Measurements from ENCODE around the gene ANXA11. TPM values are rescaled to one million over a fixed set of nuclear protein-coding genes. Genes with fewer than 3 reads are reported as not detected.

The ANXA11 gene
- total and polyA plus RNA-seq, 2 experiments from 2014 or later: 92.8 to 168 TPM

DNA sequence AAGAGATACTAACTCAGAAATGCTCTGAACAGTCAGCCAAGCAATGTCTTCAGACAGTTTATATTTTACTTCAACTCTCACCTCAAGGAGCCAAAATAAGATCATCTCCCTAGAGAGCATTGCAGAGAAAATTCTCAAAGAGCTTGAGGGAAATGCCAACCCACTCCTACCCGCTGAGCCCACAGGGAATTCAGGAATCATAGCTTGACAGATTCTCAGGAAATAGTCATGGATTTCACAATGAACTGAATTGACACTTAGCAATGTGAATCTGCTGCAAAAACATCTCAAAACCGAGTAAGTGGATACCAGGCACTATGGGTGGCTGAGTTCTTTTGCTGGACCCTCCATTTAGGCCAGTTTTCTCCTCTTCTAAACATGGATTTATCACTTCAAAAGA is 82.6 kb downstream of the ANXA11 start:
- whole genome bisulfite sequencing (ENCODE audit: low lambda C conversion rate, missing lambda C conversion rate): 84% methylated on average over 2 of the region's 2 CpGs
- Histone ChIP-seq H3K4me1 (ENCODE audit: insufficient read depth) (no peaks in the 10 kb centered on the region), H3K36me3 (replicated peaks; ENCODE audit: insufficient read depth, low read depth) (no peaks in the 10 kb centered on the region), H3K27ac (no peak overlapping the region), H3K27me3 (no peaks in the 10 kb centered on the region), H3K9me2 (replicated peaks; ENCODE audit: insufficient read depth) (no peaks in the 10 kb centered on the region), H3K4me2 (no peak overlapping the region), H3K4me3 (no peak overlapping the region), H3K79me2 (no peaks in the 10 kb centered on the region), H3K9me3 (ENCODE audit: low read depth) (no peaks in the 10 kb centered on the region), H4K20me1 (ENCODE audit: insufficient read depth, poor library complexity, severe bottlenecking) (no peaks in the 10 kb centered on the region), H2AFZ (no peak overlapping the region)
- TF ChIP-seq EZH2phosphoT487 (IDR thresholded peaks at IDR 0.05; ENCODE audit: low read depth, severe bottlenecking, unreplicated experiment): no peak
- TF ChIP-seq, protein P1, sequence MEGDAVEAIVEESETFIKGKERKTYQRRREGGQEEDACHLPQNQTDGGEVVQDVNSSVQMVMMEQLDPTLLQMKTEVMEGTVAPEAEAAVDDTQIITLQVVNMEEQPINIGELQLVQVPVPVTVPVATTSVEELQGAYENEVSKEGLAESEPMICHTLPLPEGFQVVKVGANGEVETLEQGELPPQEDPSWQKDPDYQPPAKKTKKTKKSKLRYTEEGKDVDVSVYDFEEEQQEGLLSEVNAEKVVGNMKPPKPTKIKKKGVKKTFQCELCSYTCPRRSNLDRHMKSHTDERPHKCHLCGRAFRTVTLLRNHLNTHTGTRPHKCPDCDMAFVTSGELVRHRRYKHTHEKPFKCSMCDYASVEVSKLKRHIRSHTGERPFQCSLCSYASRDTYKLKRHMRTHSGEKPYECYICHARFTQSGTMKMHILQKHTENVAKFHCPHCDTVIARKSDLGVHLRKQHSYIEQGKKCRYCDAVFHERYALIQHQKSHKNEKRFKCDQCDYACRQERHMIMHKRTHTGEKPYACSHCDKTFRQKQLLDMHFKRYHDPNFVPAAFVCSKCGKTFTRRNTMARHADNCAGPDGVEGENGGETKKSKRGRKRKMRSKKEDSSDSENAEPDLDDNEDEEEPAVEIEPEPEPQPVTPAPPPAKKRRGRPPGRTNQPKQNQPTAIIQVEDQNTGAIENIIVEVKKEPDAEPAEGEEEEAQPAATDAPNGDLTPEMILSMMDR (IDR thresholded peaks at IDR 0.05; ENCODE audit: poor library complexity): no peak
- TF ChIP-seq EZH2 (IDR thresholded peaks at IDR 0.05; ENCODE audit: borderline replicate concordance): no peak
- DNase-seq (ENCODE audit: low spot score): no peak

DNA sequence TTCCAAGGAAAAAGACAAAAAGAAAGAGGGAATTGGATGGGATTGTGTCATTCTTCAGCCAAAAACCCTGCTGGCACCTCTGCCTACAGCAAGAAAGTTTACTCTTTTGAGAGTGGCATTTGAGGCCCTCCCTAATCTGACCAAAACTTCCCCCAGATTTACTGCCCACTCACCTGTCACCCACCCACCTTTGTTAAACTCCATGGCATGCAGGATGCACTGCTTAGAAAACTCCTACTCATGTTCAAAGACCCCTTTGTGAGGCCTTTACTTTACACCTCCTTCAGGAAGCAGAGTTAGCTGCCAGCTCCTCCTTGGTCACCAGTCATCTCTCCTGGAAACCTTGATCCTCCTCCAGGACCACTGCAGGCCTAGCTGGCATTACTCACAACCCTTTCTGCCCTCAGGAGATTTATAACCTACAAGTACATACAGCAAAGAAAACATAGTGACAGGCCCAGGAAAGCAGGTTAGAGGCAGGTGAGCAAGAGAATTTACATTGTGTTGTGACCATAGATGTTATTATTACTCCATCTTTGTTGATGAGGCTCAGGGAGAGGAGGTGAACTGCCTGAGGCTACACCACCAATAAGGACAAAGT is 83.1 kb downstream of the ANXA11 start:
- H2AFZ ChIP-seq: no peak overlapping the region
- no peaks in the 10 kb centered on the region for H3K9me2 ChIP-seq (replicated peaks; ENCODE audit: insufficient read depth)
- no peaks in the 10 kb centered on the region for H3K9me3 ChIP-seq (ENCODE audit: low read depth)
- H4K20me1 ChIP-seq (ENCODE audit: insufficient read depth, poor library complexity, severe bottlenecking): no peaks in the 10 kb centered on the region
- no peak overlapping the region for H3K27ac ChIP-seq
- no peak overlapping the region for H3K4me2 ChIP-seq
- H3K4me3 ChIP-seq: no peak overlapping the region
- DNase-seq (ENCODE audit: low spot score): no peak
- H3K27me3 ChIP-seq: no peaks in the 10 kb centered on the region
- TF ChIP-seq, protein P1 (IDR thresholded peaks at IDR 0.05; ENCODE audit: poor library complexity): no peak
- TF ChIP-seq EZH2 (IDR thresholded peaks at IDR 0.05; ENCODE audit: borderline replicate concordance) (no peak), EZH2phosphoT487 (IDR thresholded peaks at IDR 0.05; ENCODE audit: low read depth, severe bottlenecking, unreplicated experiment) (no peak)
- no peaks in the 10 kb centered on the region for H3K36me3 ChIP-seq (replicated peaks; ENCODE audit: insufficient read depth, low read depth)
- no peaks in the 10 kb centered on the region for H3K79me2 ChIP-seq
- H3K4me1 ChIP-seq (ENCODE audit: insufficient read depth): no peaks in the 10 kb centered on the region

DNA sequence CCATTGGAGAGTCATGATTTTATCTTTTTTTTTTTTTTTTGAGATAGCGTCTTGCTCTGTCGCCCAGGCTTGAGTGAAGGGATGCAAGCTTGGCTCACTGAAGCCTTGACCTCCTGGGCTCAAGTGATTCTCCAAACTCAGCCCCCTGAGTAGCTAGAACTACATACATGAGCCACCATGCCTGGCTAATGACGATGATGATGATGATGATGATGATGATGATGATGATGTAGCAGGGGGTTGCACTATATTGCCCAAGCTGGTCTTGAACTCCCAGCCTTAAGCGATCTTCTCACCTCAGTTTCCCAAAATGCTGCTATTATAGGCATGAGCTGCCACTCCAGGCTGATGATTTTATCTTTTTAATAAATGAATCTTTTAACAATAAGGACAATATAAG is 86.7 kb downstream of the ANXA11 start:
- no peak for TF ChIP-seq EZH2phosphoT487 (IDR thresholded peaks at IDR 0.05; ENCODE audit: low read depth, severe bottlenecking, unreplicated experiment)
- TF ChIP-seq EZH2 (IDR thresholded peaks at IDR 0.05; ENCODE audit: borderline replicate concordance): no peak
- TF ChIP-seq, protein P1 (IDR thresholded peaks at IDR 0.05; ENCODE audit: poor library complexity): no peak
- H3K4me2 ChIP-seq: no peak overlapping the region
- no peaks in the 10 kb centered on the region for H3K9me2 ChIP-seq (replicated peaks; ENCODE audit: insufficient read depth)
- no peaks in the 10 kb centered on the region for H3K36me3 ChIP-seq (replicated peaks; ENCODE audit: insufficient read depth, low read depth)
- WGBS (ENCODE audit: low lambda C conversion rate, missing lambda C conversion rate): 89% methylated on average over 4 of the region's 4 CpGs
- H3K79me2 ChIP-seq: no peaks in the 10 kb centered on the region
- no peaks in the 10 kb centered on the region for H4K20me1 ChIP-seq (ENCODE audit: insufficient read depth, poor library complexity, severe bottlenecking)
- no peak overlapping the region for H3K27ac ChIP-seq
- H3K4me1 ChIP-seq (ENCODE audit: insufficient read depth): no peaks in the 10 kb centered on the region
- no peaks in the 10 kb centered on the region for H3K27me3 ChIP-seq
- no peak for DNase-seq (ENCODE audit: low spot score)
- no peak overlapping the region for H2AFZ ChIP-seq
- H3K9me3 ChIP-seq (ENCODE audit: low read depth): no peaks in the 10 kb centered on the region
- no peak overlapping the region for H3K4me3 ChIP-seq

DNA sequence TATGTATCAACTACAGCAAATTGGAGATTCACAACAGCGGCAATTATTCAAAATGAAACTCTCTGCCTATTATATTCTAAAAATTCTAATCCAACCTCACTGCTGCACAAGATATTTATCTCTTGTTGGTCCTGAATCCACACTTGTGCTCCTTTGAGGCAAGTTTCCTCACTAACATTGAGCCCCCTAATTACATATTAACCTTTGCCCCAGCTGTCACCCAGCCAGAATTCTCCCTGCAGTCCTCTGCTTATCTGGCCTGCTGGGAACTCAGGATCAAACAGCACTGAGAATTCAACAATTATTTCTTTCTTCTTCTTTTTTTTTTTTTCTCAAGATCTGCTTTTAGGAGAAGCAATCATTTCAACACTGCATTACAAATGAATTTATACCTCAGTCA is 94.4 kb downstream of the ANXA11 start:
- Histone ChIP-seq H3K27me3 (no peaks in the 10 kb centered on the region), H3K9me2 (replicated peaks; ENCODE audit: insufficient read depth) (no peaks in the 10 kb centered on the region), H3K36me3 (replicated peaks; ENCODE audit: insufficient read depth, low read depth) (no peaks in the 10 kb centered on the region), H3K4me2 (no peak overlapping the region), H4K20me1 (ENCODE audit: insufficient read depth, poor library complexity, severe bottlenecking) (no peaks in the 10 kb centered on the region), H3K4me1 (ENCODE audit: insufficient read depth) (no peaks in the 10 kb centered on the region), H3K79me2 (no peaks in the 10 kb centered on the region), H3K9me3 (ENCODE audit: low read depth) (no peaks in the 10 kb centered on the region), H3K4me3 (no peak overlapping the region), H3K27ac (no peak overlapping the region), H2AFZ (no peak overlapping the region)
- TF ChIP-seq EZH2phosphoT487 (IDR thresholded peaks at IDR 0.05; ENCODE audit: low read depth, severe bottlenecking, unreplicated experiment) (no peak), EZH2 (IDR thresholded peaks at IDR 0.05; ENCODE audit: borderline replicate concordance) (no peak)
- TF ChIP-seq, protein P1 (IDR thresholded peaks at IDR 0.05; ENCODE audit: poor library complexity): no peak
- DNase-seq (ENCODE audit: low spot score): no peak
- 90% methylated on average over 1 of the region's 1 CpG for WGBS (ENCODE audit: low lambda C conversion rate, missing lambda C conversion rate)

All from hepatocyte (in vitro differentiated cells).